Astrocyte of the spinal cord (primary cell): ENCODE results near the gene PLEK.
"Not testable (repeated sequence)": the region's sequence is repeated elsewhere in the genome, so short reads cannot be mapped to it uniquely, and the experiment has no call there.

Experiments used
- DNase-seq: peaks from one replicate; pipeline ENCODE4 v3.0.0; 2011; ENCODE audit warnings: low read depth, low spot score
- H3K4me3 ChIP-seq: 2 replicates; pipeline ENCODE4 v1.5.1; 2011; ENCODE audit warnings: low read depth, mild to moderate bottlenecking, low read length, moderate library complexity
- in situ Hi-C: cut with HindIII; loops from 2 replicates; pipeline ENCODE4 v1.10.0; 2017; ENCODE audit warnings: low sequenced_read_pairs
- TF ChIP-seq, protein P1 (sequence below): IDR thresholded peaks from 2 replicates; pipeline ENCODE4 v1.5.1; 2012; ENCODE audit warnings: low read depth, mild to moderate bottlenecking, low read length, inconsistent platforms

PLEK gene

DNA sequence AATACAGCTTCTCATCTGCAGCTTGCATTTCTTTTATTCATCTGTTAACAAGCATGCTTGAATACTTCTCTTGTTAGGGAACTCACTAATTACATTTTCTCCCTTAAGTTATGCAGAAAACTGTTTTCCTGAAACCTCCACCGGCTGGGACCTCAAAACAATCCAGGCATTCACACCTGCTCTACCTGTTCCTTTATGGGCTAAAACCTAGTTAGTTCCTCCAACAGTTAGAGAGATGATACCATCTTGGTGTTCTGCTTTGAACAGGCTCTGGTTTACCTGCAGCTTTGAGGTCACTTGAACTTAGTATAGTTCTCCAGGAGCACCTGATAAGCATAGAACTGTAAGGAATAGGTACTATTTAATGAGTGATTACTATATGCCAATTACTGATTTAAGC, 6.1 kb downstream of the PLEK start:
- H3K4me3 ChIP-seq, result no peak overlapping the region
- TF ChIP-seq, protein P1, sequence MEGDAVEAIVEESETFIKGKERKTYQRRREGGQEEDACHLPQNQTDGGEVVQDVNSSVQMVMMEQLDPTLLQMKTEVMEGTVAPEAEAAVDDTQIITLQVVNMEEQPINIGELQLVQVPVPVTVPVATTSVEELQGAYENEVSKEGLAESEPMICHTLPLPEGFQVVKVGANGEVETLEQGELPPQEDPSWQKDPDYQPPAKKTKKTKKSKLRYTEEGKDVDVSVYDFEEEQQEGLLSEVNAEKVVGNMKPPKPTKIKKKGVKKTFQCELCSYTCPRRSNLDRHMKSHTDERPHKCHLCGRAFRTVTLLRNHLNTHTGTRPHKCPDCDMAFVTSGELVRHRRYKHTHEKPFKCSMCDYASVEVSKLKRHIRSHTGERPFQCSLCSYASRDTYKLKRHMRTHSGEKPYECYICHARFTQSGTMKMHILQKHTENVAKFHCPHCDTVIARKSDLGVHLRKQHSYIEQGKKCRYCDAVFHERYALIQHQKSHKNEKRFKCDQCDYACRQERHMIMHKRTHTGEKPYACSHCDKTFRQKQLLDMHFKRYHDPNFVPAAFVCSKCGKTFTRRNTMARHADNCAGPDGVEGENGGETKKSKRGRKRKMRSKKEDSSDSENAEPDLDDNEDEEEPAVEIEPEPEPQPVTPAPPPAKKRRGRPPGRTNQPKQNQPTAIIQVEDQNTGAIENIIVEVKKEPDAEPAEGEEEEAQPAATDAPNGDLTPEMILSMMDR, result no peak
- in situ Hi-C loops, result no loop called here
- DNase-seq, result no peak

DNA sequence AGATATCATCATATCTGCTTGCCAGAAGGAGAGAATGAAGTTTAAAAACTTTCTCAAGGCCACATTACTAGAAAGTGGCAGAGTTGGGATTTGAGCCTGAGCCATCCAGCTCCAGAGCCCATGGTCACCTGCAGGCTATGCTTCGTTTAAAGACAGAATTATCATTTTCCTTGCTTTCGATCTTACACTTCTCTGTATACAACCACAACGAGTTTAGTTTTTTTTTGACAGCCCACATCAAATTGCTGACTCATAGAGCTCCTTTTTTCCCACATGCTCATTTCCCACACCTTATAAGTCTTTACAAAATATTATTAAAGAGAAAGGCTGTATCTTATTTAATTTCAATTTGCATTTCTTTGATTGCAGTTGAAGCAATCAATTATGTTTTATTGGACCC, 6.5 kb downstream of the PLEK start:
- in situ Hi-C loops, result no loop called here
- H3K4me3 ChIP-seq, result no peak overlapping the region
- TF ChIP-seq, protein P1, result no peak
- peak; percentile 5 for DNase-seq

GRCh38 chr2:68372485-68372884, 7.4 kb downstream of the PLEK start:
- in situ Hi-C loops, result no loop called here
- DNase-seq, result no peak
- TF ChIP-seq, protein P1, result no peak
- no peak overlapping the region for H3K4me3 ChIP-seq

GRCh38 chr2:68374184-68374583, 9.1 kb downstream of the PLEK start:
- DNase-seq, result no peak
- TF ChIP-seq, protein P1, result no peak
- in situ Hi-C loops, result no loop called here
- no peak overlapping the region for H3K4me3 ChIP-seq

DNA sequence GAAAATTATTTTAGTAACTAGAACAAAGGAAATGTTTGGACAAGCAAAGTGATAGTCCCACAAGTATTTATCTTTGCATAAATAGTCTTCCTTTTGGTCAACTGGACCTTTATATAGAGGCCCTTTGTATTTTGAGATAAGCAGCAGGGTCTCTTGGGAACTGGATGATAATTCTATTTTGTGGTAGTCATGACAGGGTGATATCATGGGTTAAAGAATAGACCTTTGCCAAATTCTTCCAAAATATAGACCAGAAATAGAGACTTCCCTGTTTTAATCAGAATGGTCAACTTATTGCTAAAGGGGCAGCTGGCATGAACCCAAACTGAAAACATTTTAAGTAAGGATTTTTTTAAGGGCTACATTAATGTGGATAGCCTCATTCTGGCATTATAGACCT, 10.5 kb downstream of the PLEK start:
- TF ChIP-seq, protein P1, result no peak
- in situ Hi-C loops, result no loop called here
- no peak overlapping the region for H3K4me3 ChIP-seq
- no peak for DNase-seq

GRCh38 chr2:68377137-68377780, 12.2 kb downstream of the PLEK start:
- H3K4me3 ChIP-seq, result no peak overlapping the region
- TF ChIP-seq, protein P1, result no peak
- in situ Hi-C loops, result no loop called here
- no peak for DNase-seq

DNA sequence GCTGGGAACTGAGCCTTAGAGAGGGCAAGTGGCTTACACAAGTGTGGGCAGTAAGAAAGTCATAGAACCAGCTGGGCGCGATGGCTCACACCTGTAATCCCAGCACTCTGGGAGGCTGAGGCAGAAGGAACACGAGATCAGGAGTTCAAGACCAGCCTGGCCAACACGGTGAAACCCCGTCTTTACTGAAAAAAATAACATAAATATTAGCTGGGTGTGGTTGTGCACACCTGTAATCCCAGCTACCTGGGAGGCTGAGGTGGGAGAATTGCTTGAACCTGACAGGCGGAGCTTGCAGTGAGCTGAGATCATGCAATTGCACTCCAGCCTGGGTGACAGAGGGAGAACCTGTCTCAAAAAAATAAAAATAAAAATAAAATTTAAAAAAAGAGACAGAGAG, 13.7 kb downstream of the PLEK start:
- DNase-seq, in situ Hi-C loops, H3K4me3 ChIP-seq: not testable (repeated sequence)
